GM12873 (cell line): ENCODE results near the gene HOXA7.

Source experiments
- CTCF ChIP-seq: IDR thresholded peaks from 2 replicates; pipeline ENCODE4 v1.5.1; 2012; ENCODE audit warnings: low read depth, mild to moderate bottlenecking, moderate library complexity, low read length, control low read depth; ENCODE audit not compliant: insufficient read depth; ENCODE audit errors: missing control alignments

HOXA7 gene

GRCh38 chr7:27191161-27191731 is 34.8 kb upstream of the HOXA7 start:
- TF ChIP-seq CTCF, result no peak

DNA sequence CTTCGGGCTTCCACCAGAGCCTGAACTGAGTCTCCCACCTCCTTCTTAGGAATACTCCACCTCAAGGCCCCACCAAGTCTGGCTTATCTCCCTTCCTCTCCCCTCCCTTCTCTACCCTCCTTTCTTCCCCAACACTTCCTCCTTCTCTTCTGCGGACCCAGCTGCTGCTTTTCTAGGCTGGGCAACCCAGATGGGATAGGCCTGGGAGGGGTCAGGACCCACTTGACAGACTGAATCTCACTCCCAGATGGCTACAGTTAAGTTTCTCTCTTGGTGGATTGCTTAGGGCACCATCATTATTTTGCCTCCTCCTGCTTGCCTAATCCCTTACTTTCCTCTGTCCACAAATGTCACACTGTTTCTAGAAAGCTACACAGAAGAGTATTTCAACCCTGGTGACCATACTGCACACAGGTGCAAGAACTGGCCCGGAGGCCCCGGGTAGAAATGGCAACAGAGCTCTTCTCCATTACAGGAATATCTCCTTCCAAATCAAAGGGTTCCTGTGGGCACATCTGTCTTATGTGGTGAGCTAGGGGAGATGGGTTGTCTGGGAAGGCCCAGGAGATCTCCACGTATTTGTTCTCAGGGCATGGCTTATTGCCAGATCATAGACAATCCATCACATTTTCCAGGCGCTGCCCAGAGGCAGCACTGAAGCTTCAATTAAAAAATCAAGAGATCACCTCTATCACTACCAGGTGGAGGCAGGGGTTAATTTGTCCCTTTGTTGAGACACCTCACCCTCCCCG is 33.7 kb upstream of the HOXA7 start:
- TF ChIP-seq CTCF, result no peak

DNA sequence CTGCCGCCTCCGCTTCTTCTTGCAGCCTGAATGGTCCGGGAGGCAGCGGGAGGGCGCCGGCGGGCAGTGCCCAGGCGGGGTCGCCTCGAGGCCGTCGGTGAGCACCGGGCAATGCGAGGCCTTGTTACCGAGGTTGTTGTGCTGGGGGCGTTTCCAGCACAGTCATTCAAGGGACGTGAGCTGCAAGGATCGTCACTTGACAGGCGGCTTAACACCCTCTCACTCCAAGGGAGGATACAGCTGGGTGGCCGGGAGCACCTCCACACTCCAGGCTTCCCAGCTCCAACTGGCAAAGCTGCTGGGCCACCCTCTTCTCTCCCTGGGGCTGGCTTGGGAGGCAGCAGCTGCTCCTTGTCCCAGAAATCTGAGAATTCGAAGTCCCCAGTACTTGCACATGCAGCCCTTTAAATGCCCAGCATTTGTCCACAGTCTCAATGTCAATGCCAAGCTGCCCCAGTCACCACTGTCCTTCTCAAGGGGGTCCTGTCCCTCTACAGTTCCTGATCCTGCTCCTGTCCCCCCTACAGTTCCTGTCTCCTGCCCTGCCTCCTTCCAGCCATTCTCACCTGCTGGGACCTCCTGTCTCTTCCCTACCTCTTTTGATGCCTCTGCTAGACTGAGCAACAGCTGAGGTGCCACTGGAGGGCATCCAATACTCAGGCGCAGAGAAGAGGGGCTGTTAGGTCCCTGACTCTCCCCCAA is 33.0 kb upstream of the HOXA7 start:
- TF ChIP-seq CTCF, result no peak

DNA sequence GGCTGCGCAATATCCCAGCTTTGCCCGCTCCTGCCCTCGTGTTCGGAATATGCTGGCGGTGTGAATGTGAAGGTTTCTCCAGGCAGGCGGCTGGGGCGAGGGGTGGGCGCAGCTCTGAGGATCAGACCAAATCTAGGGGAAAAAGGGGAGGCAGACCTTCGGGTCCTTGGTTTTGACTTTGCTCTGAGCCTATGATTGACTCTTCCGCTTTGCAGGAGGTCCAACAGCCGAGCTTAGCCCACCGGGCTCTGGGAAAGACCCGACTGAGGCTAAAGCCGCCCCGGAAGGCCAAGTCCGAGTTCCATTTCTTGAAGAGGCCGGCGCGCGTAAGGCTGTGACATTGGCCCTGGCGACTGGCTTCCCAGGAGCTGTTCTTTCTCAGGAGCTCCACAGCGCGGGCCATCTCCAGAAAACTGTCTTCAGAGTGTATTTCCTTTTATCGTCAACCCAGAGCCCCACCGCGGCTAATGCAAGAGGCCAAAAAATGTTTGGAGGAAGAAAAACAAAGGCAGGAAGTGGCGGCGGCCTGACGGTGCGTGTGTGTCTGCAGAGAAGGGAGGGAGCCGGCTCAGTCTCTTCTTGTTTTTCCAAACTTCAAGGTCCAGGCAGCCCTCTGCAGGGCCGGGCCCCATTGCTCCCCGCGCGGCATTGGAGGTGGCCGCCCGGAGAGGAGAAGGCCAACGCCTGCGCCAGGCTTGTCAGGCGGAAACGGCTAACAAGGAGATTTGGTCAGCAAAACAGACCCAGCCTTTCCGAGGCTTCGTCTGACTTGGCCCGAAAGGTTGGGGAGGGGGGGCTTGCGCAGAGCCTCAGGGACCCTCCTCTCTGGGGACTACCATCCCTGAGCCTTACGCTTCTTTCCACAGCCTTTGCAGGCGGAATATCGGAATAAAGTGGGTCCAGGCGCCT is 32.2 kb upstream of the HOXA7 start:
- no peak for TF ChIP-seq CTCF

GRCh38 chr7:27187475-27188385 is 31.3 kb upstream of the HOXA7 start:
- no peak for TF ChIP-seq CTCF

DNA sequence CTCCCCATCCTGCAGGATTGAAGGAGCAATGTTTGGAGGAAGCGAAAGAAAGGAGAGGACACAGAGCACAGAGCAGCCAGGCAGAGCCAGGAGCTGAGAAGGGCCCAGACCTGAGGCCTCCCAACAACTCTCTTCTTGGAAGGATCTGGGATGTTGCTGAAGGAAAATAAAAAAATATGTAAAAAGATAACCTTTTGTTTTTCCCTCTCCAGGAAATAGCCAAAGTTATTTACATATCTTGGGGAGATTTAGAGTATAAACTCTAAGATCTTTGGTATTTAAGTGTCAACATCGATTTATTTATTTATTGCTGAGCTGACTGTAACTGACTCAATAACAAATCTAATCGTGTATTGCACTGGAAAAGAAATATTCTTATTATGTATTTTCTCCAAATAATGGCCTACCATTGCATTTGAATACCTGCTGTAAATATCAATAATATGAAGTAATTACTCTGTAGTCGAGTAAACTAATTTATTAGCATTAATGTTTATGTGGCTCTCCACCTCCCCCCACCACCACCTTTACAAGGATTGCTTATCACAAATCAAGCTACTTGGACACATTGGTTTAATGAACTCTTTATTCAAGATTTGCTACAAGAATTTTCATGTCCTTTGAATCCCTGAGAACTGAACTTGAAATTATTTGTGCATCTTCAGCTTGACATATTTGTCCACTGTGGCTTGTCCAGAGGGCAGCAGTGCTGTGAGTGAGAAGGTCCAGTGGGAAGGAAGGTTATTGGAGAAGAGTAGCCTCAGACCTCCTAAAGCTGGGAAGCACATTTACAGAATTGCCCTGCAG is 30.4 kb upstream of the HOXA7 start:
- TF ChIP-seq CTCF, result no peak
